GM18526 (cell line): ENCODE data around the gene TGFB1I1.

Experiments used
- POLR2A ChIP-seq: IDR thresholded peaks from 3 replicates; pipeline ENCODE4 v1.6.1; 2011; ENCODE audit not compliant: insufficient read length; ENCODE audit errors: extremely low read depth

TGFB1I1 gene

GRCh38 chr16:31461201-31461920, 10.6 kb upstream of the TGFB1I1 start:
- TF ChIP-seq POLR2A = no peak

- TF ChIP-seq POLR2A = no peak
These were observed 9.8 kb upstream of the TGFB1I1 start for GRCh38 chr16:31461921-31462804.

- no peak for TF ChIP-seq POLR2A
These were observed 7.6 kb upstream of the TGFB1I1 start for GRCh38 chr16:31464348-31464769.

GRCh38 chr16:31464781-31465260, 7.1 kb upstream of the TGFB1I1 start:
- no peak for TF ChIP-seq POLR2A

- TF ChIP-seq POLR2A = no peak
These were observed 6.1 kb upstream of the TGFB1I1 start for GRCh38 chr16:31465788-31466370.

- TF ChIP-seq POLR2A = no peak
These were observed 5.5 kb upstream of the TGFB1I1 start for GRCh38 chr16:31466381-31466841.

GRCh38 chr16:31467151-31467773, 4.7 kb upstream of the TGFB1I1 start:
- no peak for TF ChIP-seq POLR2A

- TF ChIP-seq POLR2A = no peak
These were observed 4.1 kb upstream of the TGFB1I1 start for GRCh38 chr16:31467858-31468257.

- TF ChIP-seq POLR2A = no peak
These were observed 1.3 kb upstream of the TGFB1I1 start for GRCh38 chr16:31470615-31471014.

GRCh38 chr16:31471241-31471874, 594 bp upstream of the TGFB1I1 start:
- TF ChIP-seq POLR2A = no peak

- no peak for TF ChIP-seq POLR2A
These were observed 804 bp downstream of the TGFB1I1 start for GRCh38 chr16:31472709-31473203.

- TF ChIP-seq POLR2A = no peak
These were observed 1.5 kb downstream of the TGFB1I1 start for GRCh38 chr16:31473264-31473984.

- TF ChIP-seq POLR2A = no peak
These were observed 2.3 kb downstream of the TGFB1I1 start for GRCh38 chr16:31474173-31474714.
